Activated CD8-positive, alpha-beta memory T cell treated with anti-CD3 and anti-CD28 coated beads, Interleukin-2, amount 50 U/mL, for 1 hour (primary cell): ENCODE measurements around the gene P3H1.
"Not testable (repeated sequence)": the region's sequence is repeated elsewhere in the genome, so short reads cannot be mapped to it uniquely, and the experiment has no call there.

Experiments used
- DNase-seq: peaks from one replicate; pipeline ENCODE4 v3.0.0-alpha.2; 2020; ENCODE audit errors: extremely low read depth

P3H1 gene, protein sequence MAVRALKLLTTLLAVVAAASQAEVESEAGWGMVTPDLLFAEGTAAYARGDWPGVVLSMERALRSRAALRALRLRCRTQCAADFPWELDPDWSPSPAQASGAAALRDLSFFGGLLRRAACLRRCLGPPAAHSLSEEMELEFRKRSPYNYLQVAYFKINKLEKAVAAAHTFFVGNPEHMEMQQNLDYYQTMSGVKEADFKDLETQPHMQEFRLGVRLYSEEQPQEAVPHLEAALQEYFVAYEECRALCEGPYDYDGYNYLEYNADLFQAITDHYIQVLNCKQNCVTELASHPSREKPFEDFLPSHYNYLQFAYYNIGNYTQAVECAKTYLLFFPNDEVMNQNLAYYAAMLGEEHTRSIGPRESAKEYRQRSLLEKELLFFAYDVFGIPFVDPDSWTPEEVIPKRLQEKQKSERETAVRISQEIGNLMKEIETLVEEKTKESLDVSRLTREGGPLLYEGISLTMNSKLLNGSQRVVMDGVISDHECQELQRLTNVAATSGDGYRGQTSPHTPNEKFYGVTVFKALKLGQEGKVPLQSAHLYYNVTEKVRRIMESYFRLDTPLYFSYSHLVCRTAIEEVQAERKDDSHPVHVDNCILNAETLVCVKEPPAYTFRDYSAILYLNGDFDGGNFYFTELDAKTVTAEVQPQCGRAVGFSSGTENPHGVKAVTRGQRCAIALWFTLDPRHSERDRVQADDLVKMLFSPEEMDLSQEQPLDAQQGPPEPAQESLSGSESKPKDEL

GRCh38 chr1:42766741-42767509, at the start of gene P3H1, which contains the start of gene C1orf50:
Gene P3H1, minus strand, starts transcription at chr1:42767028. Its CDS starts 57 bp downstream, at chr1:42766971.
Gene C1orf50, plus strand, starts transcription at chr1:42767249. Its CDS starts 63 bp downstream, at chr1:42767312.
- peak; percentile 97 for DNase-seq

DNA sequence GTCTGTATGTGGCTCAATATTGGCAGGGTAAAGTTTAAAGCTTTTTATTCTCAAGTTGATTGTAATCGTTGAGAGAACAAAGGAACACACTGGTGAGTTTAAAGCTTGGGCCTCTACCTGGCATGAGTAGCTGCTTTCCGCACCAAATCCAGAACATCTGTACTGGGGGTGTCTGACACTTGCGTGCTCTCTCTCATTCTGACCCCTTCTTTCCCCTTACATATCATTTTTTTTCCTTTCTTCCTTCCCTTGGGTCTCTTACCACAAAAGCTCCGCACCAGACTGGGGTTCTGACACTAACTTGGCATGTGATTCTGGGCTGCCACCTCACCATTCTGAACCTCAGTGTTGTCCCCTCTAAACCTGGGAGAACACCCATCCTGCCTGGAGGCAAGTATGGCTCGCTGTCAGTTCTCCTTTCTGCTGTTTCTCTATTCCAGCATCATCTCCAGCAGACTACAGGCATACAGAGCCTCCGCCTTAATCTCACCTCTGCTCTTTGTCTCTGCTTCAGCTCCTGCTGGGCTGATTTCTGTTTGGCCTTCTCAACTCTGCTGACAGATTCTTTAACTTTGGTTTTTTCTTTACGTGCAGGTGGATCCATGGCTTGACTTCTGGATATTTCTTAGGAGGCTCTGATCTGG, 49.2 kb upstream of the P3H1 start:
- DNase-seq, result no peak

DNA sequence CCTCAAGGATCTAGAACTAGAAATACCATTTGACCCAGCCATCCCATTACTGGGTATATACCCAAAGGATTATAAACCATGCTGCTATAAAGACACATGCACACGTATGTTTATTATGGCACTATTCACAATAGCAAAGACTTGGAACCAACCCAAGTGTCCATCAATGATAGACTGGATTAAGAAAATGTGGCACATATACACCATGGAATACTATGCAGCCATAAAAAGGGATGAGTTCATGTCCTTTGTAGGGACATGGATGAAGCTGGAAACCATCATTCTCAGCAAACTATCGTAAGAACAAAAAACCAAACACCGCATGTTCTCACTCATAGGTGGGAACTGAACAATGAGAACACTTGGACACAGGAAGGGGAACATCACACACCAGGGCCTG, 48.0 kb upstream of the P3H1 start:
- DNase-seq, result not testable (repeated sequence)

- no peak for DNase-seq
Observed at GRCh38 chr1:42807056-42807668, 40.3 kb upstream of the P3H1 start.

GRCh38 chr1:42806593-42806992, 39.8 kb upstream of the P3H1 start:
- no peak for DNase-seq

DNA sequence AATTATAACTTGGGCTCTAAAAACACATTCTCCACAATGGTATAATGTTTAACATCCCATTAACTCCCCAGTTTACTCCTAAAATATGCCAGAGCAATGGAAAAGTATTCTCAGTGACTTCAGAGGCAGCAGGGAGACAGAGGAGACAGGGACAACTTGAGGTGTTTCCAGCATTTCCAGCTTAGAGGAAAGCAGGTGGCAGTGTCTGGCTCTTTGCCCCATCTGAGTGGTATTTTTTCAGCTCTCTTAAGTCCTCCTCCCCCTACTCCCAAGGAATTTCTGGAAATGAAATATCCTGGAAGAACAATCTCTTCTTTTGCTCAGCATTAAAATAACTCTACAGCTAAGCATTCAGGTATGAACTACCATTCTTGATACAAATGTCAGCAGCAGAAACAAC, 39.3 kb upstream of the P3H1 start:
- no peak for DNase-seq

DNA sequence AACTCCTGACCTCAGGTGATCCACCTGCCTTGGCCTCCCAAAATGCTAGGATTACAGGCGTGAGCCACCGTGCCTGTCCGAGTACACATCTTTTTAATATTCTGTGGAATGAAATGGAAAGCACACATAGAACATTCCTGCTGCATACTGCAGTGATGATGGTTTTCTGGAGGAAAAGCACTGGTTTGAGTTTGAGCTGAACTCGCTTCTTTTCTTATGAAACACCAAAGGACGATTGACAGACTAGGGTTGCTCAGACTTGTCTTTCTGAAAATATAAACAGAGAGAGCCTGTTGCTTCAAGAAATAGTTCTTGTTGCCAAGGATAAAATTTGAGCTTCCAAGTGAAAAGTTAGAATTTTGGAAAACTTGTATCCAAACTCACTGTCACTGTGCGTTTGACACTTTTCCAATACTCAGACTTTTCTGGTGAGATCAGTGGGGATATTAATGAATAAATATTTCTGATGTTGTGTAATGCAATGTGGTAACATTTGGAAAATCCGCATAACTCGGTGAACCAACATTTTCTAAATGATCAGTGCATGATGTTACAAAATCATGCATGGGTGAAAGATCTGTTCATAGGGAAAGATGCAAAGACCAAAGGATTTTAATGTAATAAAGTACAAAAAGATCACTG, 35.1 kb upstream of the P3H1 start:
- no peak for DNase-seq

GRCh38 chr1:42797979-42798378, 31.2 kb upstream of the P3H1 start:
- DNase-seq, result no peak

- DNase-seq, result no peak
Observed at GRCh38 chr1:42797414-42797813, 30.6 kb upstream of the P3H1 start.

DNA sequence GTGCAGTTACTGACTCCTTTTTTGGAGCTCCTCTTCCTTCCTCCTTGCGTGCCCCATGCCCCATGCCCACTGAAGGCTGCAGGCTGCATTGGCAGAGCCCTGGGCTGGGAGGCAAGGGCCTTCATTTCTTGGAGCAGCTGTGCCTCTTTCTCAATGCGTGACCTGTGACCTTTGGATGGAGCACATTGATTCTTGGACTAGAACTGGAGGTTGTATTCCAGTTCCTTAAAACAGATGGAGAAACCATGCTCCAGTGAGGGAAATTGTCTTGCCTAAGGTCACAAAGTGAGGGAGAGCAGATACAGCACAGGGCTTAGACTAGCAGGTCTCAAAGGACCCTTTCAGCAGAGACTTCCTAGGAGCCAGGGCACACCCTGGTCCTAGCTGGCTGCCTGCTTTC, 27.0 kb upstream of the P3H1 start:
- DNase-seq, result no peak

GRCh38 chr1:42788021-42788420, 21.2 kb upstream of the P3H1 start:
- DNase-seq, result no peak

DNA sequence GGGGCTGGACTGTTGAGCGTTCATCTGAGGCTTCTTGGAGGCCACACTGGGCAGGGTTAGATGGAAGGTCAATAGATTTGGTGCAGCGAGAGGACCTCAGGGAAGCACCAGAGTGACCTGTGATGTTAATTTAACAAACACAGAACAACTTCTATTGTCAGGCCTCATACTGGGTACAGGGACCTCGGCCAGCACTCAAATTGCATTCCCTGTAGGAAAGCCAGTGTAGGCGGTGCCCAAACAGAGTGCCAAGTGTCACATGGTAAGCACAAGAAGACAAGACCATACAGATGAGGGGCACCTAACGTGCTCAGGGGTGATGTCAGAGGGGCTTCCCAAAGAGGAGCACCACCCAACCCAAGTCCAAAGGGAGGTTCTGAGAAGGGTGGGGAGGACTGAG, 19.3 kb upstream of the P3H1 start:
- DNase-seq, result no peak

GRCh38 chr1:42784946-42785693, 18.3 kb upstream of the P3H1 start, which contains the start of gene TMEM269:
Gene TMEM269, plus strand, starts transcription at chr1:42784991. Its CDS starts 4,903 bp downstream, at chr1:42789894.
- no peak for DNase-seq

- DNase-seq, result no peak
Observed at GRCh38 chr1:42784547-42784945, 17.7 kb upstream of the P3H1 start.

GRCh38 chr1:42783092-42783491, 16.3 kb upstream of the P3H1 start:
- no peak for DNase-seq

DNA sequence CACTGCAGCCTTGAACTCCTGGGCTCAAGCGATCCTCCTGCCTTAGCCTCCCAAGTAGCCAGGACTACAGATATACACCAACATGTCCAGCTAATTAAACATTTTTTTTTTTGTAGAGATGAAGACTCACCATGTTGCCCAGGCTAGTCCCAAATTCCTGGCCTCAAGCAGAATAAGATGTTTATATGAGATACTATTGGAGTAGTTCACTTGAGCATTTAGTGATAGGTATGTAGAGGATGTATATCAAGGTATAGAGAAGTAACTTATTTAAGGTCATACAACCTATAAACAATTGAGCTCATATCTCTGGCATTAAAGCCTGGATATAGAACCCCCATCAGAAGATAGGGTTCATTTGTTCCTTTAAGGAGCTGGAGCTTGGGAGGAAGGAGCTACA, 13.3 kb upstream of the P3H1 start:
- DNase-seq, result no peak

DNA sequence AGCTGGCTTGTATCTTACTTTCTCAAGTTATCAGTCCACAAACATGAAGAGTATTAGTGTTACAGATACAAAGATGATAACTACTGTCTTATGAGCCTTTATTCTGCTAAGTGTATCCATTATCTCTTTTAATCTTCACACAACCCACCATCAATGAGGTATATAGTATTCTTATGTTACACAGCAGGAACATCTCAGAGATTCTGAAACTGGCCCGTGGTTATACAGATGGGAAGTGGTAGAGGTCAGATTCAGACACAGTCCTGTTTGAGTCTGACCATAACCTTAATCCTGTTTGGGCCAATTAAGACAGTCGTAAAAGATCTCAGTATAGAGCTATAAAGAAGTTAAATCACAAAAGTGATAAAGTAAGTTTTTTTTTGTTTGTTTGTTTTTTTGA, 12.9 kb upstream of the P3H1 start:
- no peak for DNase-seq

GRCh38 chr1:42777852-42778251, 11.0 kb upstream of the P3H1 start:
- no peak for DNase-seq

DNA sequence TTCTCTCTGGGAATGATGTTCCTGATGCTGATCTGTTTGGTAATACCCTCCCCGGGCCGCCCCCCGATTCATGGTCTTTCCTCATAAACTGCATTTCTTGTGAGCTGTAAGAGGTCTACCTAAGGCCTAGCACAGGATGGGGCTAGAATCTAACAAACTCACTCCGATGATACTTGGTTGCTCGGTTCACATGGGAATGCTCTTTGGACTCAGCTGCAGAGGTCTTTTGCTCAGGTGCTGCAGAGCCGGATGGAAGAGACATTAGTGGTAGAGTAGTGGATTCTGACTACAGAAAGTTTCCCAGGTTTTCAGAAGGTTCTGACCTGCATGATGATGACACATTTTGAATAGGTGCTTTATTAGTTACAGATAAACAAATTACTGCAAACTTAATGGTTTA, 9.7 kb upstream of the P3H1 start:
- no peak for DNase-seq

- DNase-seq, result no peak
Observed at GRCh38 chr1:42774928-42775526, 8.2 kb upstream of the P3H1 start.
